GM23338 (cell line): ENCODE measurements around the gene APPBP2.

Source experiments
- CREB1 ChIP-seq: fragments of 250-450 bp; sonication (Bioruptor Pico); IDR thresholded peaks from 2 replicates; pipeline ENCODE4 v1.5.0; 2020; ENCODE audit warnings: low read depth, mild to moderate bottlenecking, moderate library complexity
- CTCF ChIP-seq, 2 experiments: fragments of 200-600 bp in 1 of 2; sonication (generic) in 1 of 2; conservative IDR thresholded peaks; 2 replicates each; pipeline versions ENCODE4 v1.5.1 to v1.6.1; 2016 to 2017; ENCODE audit warnings: antibody characterized with exemption in 2 of 2, low read depth in 2 of 2, mild to moderate bottlenecking in 2 of 2, moderate library complexity in 1 of 2
- ETS1 ChIP-seq: IDR thresholded peaks from 2 replicates; pipeline ENCODE4 v1.6.1; 2016; ENCODE audit warnings: antibody characterized with exemption
- EZH2 ChIP-seq: fragments of 200-600 bp; sonication (generic); IDR thresholded peaks from one replicate; pipeline ENCODE4 v1.8.0; 2017; ENCODE audit warnings: antibody characterized with exemption, mild to moderate bottlenecking, low read depth; ENCODE audit not compliant: unreplicated experiment
- EZH2phosphoT487 ChIP-seq: fragments of 200-600 bp; sonication (generic); IDR thresholded peaks from one replicate; pipeline ENCODE4 v1.8.1; 2018; ENCODE audit warnings: antibody characterized with exemption; ENCODE audit not compliant: unreplicated experiment
- JUNB ChIP-seq: IDR thresholded peaks from one replicate; pipeline ENCODE4 v1.6.1; 2016; ENCODE audit warnings: antibody characterized with exemption; ENCODE audit not compliant: unreplicated experiment
- NANOG ChIP-seq: IDR thresholded peaks from 2 replicates; pipeline ENCODE4 v1.6.1; 2016; ENCODE audit warnings: antibody characterized with exemption, borderline replicate concordance
- POLR2AphosphoS5 ChIP-seq: IDR thresholded peaks from 2 replicates; pipeline ENCODE4 v1.6.1; 2016; ENCODE audit warnings: antibody characterized with exemption, low read depth
- REST ChIP-seq: IDR thresholded peaks from one replicate; pipeline ENCODE4 v1.6.1; 2018; ENCODE audit warnings: antibody characterized with exemption; ENCODE audit not compliant: unreplicated experiment
- ZNF331 ChIP-seq: fragments of 250-450 bp; sonication (Bioruptor Pico); IDR thresholded peaks from 2 replicates; pipeline ENCODE4 v1.5.0; 2020; ENCODE audit warnings: low read depth, mild to moderate bottlenecking, moderate library complexity
- ZNF462 ChIP-seq: fragments of 250-450 bp; sonication (Bioruptor Pico); IDR thresholded peaks from 2 replicates; pipeline ENCODE4 v1.5.0; 2020; ENCODE audit warnings: mild to moderate bottlenecking, moderate library complexity

- TF ChIP-seq POLR2AphosphoS5 (no peak), CTCF (conservative IDR thresholded peaks at IDR 0.05; ENCODE audit: low read depth in 2 of 2) (no peak), REST (no peak), EZH2phosphoT487 (no peak), CREB1 (no peak), NANOG (no peak), EZH2 (no peak), JUNB (no peak), ETS1 (no peak), ZNF331 (CRISPR knock-in tag) (no peak), ZNF462 (CRISPR knock-in tag) (no peak)
Observed at GRCh38 chr17:60398227-60398959, 127.6 kb downstream of the APPBP2 start.
